Activated CD4-positive, alpha-beta T cell treated with anti-CD3 and anti-CD28 coated beads, Interleukin-2, amount 50 U/mL, for 1 hour (primary cell): ENCODE results near the gene ATR.
"Not testable (repeated sequence)": the region's sequence is repeated elsewhere in the genome, so short reads cannot be mapped to it uniquely, and the experiment has no call there.

ENCODE experiments used
- DNase-seq: peaks from one replicate; pipeline ENCODE4 v3.0.0-alpha.2; 2020

ATR gene

DNA sequence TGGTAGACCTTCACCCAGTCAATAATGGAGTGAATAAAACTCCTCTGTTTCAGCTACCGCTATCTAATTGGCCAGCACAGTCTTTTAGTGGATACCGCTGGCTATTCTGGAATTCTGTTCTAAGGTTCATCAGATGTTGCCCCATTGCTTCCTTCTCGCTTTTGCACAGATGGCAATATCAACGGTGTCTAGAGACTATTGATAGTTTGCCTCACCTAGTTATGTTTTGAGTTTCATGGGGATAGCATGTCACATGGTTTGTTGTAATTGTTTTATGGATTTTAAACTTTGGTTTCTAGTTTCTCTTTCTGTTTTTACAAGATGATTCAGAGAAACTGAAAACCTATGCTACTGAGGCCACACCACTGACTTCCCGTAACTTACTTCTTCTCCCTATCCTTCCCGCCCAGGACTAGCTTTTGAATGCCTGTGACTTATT lies 132.7 kb downstream of the ATR start:
- no peak for DNase-seq

DNA sequence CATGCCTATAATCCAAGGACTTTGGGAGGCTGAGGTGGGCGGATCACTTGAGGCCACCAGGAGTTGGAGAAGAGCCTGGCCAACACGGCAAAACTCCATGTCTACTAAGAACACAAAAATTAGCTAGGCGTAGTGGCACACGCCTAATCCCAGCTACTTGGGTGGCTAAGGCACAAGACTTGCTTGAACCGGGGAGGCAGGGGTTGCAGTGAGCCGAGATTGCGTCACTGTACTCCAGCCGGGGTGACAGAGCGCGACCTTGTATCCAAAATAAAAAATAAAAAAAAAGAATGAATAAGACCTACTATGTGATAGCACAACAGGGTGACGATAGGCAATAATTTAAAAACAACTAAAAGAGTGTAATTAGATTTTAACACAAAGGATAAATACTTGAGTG lies 134.2 kb downstream of the ATR start:
- no peak for DNase-seq

DNA sequence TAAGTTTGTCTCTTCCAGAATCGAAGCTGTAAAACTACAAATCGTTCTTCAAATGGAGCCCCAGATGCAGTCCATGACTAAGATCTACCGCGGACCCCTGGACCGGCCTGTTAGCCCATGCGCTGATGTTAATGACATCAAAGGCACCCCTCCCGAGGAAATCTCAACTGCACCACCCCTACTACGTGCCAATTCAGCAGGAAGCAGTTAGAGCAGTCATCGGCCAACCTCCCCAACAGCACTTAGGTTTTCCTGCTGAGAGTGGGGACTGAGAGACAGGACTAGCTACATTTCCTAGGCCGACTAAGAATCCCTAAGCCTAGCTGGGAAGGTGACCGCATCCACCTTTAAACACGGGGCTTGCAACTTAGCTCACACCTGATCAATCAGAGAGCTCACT lies 135.5 kb downstream of the ATR start:
- DNase-seq, result not testable (repeated sequence)

DNA sequence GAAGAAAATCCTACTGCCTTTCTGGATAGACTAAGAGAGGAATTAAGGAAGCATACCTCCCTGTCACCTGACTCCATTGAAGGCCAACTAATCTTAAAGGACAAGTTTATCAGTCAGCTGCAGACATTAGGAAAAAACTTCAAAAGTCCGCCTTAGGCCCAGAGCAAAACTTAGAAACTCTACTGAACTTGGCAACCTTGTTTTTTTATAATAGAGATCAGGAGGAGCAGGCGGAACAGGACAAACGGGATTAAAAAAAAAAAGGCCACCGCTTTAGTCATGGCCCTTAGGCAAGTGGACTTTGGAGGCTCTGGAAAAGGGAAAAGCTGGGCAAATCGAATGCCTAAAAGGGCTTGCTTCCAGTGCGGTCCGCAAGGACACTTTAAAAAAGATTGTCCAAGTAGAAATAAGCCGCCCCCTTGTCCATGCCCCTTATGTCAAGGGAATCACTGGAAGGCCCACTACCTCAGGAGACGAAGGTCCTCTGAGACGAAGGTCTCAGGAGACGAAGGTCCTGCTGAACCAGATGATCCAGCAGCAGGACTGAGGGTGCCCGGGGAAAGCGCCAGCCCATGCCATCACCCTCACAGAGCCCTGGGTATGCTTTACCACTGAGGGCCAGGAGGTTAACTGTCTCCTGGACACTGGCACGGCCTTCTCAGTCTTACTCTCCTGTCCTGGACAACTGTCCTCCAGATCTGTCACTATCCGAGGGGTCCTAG lies 138.9 kb downstream of the ATR start:
- not testable (repeated sequence) for DNase-seq

DNA sequence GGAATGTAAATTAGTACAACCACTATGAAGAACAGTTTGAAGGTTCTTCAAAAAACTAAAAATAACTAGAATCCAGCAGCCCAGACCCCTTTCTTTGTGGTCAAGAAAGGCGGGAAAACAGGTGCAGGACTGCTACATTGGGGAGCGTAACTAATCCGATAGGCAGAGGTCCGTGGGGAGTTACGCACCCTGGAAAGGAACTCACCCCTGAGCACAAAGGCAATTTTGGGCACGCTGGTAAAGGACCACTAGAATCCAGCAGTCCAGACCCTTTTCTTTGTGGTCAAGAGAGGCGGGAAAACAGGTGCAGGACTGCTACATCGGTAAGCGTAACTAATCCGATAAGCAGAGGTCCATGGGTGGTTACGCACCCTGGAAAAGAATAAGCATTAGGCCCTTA lies 140.4 kb downstream of the ATR start:
- DNase-seq, result not testable (repeated sequence)

DNA sequence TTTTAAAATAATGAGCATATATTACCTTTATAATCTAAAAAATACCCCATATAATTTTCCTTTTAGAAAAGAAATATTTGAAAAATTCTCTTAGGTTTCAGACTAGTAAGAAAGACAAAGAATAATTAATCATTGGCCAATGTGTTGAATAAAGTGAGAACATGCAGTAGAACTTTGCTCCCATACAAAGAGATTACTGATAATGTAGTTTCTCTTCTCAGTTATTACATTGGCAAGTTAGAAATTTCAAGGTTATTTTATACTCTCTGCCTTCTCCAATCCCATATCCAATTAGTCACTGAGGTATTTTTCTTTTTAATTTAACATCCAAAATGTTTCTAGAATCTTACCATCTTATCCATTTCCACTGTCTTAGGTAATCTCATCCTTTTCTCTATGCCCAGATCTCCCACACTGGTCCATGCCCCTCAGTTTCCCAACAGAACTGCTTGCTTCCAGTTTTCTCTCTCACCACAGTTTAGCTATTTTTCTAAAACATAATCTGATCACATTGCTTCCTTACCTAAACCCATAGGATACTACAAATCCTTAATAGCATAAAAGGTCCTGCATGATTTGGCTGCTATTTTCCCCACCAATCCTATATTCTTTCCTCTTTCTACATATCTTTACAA lies 141.5 kb downstream of the ATR start:
- DNase-seq, result no peak

DNA sequence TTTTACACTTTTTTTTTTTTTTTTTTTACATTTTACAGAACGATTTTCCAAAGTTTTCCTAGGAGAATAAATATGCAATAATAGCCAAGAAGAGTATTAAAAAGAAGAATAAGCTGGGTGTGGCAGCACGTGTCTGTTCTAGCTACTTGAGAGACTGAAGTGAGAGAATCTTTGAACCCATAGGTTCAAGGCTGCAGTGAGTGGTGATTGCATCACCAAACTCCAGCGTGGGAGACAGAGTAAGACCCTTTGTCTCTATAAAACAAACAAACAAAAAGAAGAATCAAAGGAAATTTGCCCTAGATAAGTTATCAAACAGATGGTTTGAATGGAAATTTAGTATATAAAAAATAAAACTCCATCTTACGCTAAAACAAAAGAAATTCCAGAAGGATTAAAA lies 144.0 kb downstream of the ATR start:
- no peak for DNase-seq

DNA sequence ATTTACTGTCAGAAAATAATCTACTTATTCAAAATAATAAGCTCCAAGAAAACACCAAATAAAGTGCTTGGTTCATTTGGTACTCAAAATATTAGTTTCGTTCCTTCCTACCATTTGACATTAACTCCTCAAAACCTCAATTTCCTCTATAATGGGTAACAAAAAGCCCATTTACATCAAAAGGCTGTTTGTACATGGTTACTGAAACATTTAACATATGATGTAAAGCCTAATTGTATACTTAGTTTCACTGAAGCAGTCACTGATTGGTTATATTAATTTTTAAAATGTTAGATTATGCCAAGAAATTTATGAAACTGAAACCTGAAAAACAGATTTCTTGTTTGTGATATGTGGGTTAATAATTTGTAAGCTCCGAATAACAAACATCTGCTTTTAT lies 145.4 kb downstream of the ATR start:
- DNase-seq, result no peak

DNA sequence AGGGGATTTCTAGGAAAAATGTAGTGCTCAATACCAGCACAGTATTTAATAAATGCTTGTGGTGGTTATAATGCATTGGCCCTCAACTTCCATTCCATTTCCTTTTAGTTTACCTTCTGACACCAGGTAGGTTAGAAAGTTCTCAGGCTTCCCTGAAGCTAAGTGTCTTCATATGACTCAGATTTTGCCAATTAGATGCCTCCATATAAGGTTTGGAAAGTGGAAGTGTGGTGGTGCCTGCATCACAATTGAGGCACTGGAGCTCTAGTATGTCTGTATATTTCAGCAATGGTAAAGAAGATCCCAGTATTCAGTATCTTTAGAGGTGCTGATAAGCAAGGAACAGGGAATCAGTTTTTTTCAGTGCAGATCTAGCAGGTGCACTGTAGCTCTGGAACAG lies 149.0 kb downstream of the ATR start:
- DNase-seq, result no peak

DNA sequence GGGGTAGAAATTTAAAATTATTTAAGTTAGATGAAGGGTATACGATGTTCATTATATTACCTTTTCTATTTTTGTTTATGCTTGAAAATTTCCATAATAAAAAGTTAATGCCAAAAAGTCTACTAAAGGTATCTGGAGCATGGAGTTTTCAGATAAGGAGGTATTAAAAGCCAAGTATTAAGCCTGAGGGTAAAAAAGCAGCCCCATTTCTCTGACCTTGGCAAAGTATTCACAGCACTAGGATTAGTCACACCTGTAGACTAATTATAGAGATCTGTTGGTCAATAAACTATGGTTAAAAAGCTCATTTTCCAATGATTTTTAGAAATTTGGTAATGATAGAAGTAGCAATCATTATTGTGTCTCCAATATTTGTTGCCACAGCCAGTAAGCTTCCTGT lies 153.8 kb downstream of the ATR start:
- DNase-seq, result no peak

DNA sequence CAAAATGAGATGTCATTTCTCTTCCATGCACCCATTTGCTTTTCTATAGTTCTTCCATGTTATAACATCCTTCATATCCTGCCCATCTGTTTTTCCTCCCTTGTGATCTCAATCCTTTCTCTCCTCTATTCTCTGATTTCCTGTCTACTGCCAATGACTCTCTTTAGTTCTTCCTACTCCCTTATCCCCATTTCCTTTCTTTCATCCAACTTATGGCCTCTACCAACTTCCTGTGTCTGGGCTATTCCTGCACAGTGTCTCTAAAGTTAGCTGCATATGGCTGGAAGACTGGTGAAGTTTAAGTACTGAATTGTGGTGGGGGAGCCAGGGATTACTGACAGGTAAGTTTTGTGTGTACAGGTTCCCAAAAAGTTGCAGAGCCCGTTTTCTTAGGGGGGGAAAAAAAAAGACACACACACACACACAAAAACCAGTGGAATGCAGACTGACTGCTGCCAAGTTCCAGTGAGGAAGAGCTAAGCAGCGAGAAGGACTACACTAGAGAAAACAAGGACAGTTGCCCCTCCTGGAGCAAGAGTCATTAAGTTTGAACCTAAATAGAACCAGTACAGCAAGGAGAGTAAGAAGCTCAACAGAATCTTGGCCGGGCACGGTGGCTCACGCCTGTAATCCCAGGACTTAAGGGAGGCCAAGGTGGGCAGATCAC lies 159.5 kb downstream of the ATR start:
- no peak for DNase-seq

DNA sequence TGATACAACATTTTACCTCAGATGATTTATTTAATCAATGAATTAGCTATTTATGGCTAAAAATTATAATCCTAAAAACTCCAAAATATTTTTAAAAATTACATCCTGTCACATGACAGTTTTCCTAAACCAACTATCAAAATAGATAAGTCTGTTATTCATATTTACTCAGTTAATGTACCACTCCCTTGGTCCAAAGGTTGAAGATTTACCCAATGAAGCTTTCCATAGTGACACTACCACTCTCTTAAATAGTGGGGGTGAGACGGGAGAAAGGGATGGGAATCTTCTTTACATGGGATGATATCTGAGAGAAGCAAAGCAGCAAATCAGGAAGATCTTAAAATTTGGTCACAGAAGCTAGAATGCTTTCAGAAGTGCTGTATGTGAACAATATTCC lies 161.2 kb downstream of the ATR start:
- no peak for DNase-seq

DNA sequence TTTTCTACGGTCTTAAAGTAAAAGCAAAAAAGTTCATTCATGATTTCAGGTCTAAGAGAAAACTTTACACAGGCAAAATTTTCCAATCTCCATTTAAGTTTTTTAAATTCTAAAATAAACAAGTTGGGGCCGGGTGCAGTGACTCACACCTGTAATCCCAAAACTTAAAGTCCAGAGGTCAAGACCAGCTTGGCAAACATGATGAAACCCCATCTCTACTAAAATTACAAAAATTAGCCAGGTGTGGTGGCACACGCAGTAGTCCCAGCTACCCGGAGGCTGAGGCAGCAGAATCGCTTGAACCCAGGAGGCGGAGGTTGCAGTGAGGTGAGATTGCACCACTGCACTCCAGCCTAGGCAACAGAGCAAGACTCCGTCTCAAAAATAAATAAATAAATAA lies 178.0 kb downstream of the ATR start:
- not testable (repeated sequence) for DNase-seq
